Measurements from ENCODE around the gene IMMP1L.
"Not testable (repeated sequence)": the region's sequence is repeated elsewhere in the genome, so short reads cannot be mapped to it uniquely, and the experiment has no call there.

IMMP1L gene, protein sequence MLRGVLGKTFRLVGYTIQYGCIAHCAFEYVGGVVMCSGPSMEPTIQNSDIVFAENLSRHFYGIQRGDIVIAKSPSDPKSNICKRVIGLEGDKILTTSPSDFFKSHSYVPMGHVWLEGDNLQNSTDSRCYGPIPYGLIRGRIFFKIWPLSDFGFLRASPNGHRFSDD

DNA sequence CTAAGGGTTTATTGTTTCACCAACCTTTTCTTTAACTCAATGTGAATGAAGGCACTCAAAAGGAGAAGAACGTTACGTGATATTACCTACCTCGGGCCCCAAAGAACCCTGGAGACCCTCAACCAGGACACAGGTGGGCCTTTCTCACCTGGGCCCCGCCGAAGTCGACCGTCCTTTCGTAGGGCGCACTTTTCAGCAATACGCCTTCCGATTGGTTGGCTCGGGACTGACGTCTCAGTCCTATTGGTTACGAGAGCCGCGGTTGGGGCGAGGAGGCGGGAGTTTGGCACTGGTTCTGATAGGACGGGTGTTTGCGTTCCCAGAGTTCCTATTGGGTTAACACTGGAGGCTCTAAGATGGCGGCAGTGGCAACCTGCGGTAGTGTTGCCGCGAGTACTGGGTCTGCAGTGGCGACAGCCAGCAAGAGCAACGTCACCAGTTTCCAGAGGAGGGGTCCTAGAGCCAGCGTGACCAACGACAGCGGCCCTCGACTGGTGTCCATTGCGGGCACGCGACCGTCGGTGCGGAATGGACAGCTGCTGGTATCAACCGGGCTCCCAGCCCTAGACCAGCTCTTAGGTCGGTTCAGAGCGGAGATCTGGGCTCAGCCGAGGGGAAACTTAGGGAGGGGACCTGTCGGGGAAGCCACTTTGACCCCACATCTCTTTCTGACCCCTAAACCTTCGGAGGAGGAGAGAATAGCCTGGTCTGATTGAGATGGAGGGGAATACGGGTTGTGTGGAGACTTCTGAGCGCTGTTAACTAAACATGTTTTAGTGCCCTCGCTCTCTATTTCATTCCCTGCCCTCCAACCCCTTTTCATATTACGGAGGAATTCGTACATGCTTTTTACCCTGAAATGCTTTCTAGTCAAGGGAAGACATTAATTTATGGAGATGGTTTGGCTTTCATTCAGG lies at the start of gene IMMP1L, which contains the start of gene ELP4:
Gene IMMP1L (minus strand): TSS at position 194 of the 917 bp plus-strand sequence. CDS start 46,346 bp downstream, outside the sequence.
Gene ELP4 (plus strand): TSS at position 339 of the 917 bp plus-strand sequence. CDS start 18 bp downstream, at position 357.
- DNase-seq = peak; percentile 96

- no peak for DNase-seq
These were observed 48.6 kb upstream of the IMMP1L start for GRCh38 chr11:31558001-31558400.

DNA sequence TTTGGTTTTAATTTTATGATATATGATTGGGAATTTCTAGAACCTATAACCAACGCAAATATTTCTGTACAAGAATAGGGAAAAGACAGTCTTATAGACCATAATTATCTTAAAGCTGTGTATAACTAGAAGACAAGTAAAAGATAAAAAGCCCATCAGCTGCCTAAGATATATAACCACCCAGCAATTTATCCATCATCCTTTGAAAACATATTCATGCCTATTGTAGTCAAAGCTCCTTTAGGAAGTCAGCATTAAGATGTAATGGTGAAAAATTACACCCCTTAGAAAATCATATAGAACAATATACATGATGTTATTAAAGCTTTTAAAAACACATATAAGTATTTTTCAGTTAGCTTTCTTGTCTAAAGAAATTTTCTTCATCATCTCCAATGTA lies 46.5 kb upstream of the IMMP1L start:
- no peak for DNase-seq

- no peak for DNase-seq
These were observed 33.4 kb upstream of the IMMP1L start for GRCh38 chr11:31542862-31543261.

DNA sequence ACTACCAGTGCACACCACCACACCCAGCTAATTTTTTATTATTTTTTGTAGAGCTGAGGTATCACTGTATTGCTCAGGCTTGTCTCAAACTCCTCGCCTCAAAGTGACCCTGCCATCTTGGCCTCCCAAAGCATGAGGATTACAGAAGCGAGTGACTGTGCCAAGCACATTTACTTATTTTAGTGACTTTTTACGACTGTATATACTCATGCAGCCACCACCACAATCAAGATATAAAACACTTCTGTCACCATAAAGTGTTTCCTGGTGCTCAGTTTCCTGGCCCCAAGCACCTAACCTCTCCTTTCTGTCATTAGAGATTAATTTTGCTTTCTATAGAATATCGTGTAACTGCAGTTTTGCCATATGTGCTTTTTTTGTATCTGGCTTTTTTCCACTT lies 26.1 kb upstream of the IMMP1L start:
- no peak for DNase-seq

DNA sequence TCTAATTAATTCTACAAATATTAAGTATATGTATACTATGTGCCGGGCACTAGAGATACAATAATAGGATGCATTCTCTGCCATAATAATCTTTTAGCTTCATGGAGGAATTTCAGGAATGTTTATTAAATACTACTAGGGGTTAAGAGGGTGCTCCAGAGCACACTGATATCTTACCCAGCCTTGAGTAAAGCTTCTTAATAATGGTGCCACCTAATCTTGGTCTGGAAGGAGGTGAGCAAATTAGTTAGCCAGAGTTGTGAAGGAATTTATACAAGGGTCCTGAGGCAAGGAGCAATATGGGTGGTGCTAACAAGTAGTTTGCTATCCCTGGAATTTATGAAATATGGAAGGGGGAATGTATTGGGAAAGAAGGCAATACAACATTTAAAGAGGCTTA lies 21.9 kb upstream of the IMMP1L start:
- no peak for DNase-seq

DNA sequence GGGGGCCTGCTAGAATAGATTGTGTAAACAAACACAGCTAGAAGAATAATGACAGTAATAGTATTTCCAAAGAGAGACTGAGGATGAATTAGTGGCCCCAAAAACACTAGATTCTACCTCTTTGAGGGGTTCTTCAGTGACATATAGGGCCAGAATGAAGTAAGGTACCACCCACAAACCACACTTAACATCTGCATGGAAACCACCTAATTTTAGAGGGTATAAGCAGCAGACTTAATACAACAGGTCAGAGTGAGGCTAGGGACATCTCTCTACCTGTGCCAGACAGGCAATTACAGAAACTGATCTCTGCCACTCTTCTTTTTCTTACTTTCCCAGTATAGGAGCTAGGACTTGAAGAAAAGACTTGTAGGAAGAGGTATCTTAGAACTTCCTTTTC lies 20.3 kb upstream of the IMMP1L start:
- no peak for DNase-seq

- no peak for DNase-seq
These were observed 19.8 kb upstream of the IMMP1L start for GRCh38 chr11:31529189-31529588.

DNA sequence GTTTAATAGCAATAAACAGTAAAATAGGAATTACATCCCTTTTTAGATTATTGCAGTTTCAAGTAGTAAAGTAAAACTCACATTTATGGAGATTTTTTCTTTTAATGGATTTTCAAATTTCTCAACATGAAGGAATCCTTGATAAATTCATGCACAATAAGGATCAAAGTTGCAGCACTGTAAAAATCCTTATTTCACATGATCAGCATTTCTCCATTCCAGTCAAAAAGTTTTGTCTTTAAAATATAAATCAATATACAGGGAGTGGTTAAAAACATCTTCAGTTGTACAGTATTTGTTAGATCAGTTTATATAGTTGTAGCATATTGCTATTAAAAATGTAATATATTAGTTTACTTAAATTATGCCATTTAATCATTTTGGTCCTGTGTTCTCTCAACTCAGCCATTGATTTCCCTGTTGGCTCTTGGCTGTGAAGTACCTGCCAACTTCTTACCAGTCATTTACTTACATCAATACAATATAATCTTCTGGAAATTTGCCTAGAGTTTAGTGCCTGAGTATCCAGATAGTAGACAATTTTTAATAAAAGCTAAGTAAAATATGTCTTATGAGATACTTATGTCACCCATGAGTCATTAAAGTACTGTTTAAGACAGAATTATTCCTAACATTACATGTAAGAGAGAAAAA lies 12.2 kb upstream of the IMMP1L start:
- DNase-seq = no peak

DNA sequence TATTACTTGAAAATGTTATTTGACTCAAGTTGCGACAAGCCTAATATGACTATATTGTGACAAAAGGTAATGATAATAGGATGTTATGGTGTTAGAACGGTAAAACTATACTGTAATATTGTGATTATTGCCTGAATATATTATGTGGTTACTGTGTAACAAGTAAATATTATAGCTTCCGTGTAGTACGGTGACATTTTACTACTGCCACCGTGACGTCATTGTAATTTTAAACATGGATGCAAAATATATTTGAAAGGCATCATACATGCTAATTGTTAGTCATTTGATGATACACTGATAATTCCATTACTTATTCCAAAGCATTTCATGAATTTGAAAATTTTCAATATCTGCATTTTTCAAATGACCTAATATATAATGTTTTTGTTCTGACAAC lies 2.7 kb upstream of the IMMP1L start:
- DNase-seq = no peak

DNA sequence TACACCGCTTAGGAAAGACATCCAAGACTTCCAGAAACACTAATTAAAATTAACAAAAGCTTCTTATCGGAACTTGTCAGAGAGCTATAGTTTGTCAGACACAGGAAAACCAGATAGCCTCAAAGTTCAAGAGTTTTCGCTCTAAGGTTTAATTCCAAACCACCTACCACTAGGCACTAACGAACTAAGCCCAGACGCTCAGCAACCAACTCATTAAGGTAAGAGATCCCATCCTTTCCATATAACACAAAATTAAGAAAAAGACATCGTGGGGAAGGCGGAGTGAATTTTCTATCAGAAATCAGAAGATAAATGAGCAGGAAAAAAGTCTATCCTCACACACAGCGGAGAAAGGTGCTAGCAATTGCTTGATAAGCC lies 382 bp downstream of the IMMP1L start:
- DNase-seq = peak; percentile 14

DNA sequence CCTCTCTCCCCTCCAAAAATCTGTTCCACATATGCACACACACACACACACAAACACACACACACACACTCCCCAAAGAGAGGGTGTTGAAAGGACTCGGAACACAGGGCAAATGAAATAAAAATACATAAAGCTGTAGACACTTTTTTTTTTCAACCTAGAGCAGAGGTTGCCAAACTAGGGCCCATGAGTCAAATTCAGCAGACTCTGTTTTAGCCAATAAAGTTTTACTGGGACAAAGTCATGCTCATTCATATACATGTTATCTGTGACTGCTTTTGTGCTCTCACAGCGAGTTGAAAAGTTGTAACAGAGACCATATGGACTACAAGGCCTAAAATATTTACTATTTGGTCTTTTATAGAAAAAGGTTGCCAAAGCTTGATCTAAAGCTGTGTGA lies 8.9 kb downstream of the IMMP1L start:
- no peak for DNase-seq

DNA sequence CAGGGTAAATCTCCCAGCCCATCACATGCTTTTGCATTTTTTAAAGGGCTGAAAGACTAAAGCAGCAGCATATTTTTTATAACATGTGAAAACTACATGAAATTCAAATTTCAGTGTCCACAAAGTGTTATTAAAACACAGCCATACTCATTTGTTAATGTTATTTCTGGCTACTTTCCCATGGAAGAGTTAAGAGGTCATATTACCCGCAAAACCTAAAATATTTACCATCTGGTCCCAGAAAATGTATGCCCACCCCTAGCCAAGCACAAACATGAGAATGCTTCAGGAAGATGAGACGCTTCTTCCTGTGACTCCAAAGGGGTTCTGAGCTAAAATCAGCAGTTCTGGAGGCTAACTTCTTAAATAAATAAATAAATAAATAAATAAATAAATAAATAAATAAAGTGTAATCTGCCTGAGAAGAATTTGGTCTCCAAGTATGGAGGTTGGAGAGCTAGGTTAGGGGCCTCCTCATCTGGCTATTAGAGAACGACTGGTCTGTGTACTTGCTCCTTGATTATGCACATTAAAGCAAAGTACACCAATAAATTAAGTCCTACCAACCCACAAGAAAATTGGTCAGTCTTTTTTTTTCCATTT lies 9.7 kb downstream of the IMMP1L start:
- DNase-seq = no peak

DNA sequence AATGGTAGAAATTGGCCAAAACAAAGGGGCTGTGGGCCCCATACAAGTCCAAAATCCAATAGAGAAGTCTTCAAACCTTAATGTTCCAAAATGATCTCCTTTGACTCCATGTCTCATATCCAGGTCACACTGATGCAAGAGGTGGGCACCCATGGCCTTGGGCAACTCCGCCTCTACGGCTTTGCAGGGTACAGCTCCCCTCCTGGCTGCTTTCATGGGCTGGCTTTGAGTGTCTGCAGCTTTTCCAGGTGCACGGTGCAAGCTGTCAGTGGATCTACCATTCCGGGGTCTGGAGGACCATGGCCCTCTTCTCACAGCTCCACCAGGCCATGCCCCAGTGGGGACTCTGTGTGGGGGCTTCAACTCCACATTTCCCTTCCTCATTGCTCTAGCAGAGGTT lies 15.7 kb downstream of the IMMP1L start:
- not testable (repeated sequence) for DNase-seq

DNA sequence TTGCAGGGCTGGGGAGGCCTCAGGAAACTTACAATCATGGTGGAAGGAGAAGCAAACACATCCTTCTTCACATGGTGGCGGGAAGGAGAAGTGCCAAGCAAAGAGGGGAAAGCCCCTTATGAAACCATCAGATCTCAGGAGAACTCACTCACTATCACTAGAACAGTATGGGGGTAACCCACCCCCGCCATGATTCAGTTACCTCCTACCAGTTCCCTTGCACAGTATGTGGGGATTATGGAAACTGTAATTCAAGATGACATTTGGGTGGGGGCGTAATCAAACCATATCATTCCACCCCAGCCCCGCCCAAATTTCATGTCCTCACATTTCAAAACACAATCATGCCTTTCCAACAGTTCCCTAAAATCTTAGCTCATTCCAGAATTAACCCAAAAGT lies 16.2 kb downstream of the IMMP1L start:
- DNase-seq = no peak

- no peak for DNase-seq
These were observed 17.0 kb downstream of the IMMP1L start for GRCh38 chr11:31492320-31492913.

DNA sequence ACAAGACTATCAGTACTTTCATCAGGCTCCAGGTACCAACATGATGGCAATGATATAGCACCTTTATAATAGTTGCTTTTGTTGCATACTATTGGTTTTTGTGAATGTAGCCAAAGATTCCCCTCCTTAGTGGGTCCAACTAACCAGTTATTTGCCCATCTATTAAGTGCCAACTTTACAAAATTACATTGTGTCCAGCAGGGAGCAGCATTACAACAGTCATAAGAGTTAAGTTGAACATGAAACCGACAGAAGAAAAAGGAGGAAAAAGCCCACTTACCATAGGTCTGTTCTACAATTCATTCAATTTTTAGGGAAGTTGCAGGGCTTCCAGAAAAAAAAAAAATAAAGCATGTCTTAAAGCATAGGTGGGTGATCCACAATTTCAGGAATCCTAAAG lies 21.6 kb downstream of the IMMP1L start:
- DNase-seq = peak; percentile 22

- DNase-seq = no peak
These were observed 24.9 kb downstream of the IMMP1L start for GRCh38 chr11:31484497-31484896.

- DNase-seq = no peak
These were observed 28.5 kb downstream of the IMMP1L start for GRCh38 chr11:31480930-31481329.

DNA sequence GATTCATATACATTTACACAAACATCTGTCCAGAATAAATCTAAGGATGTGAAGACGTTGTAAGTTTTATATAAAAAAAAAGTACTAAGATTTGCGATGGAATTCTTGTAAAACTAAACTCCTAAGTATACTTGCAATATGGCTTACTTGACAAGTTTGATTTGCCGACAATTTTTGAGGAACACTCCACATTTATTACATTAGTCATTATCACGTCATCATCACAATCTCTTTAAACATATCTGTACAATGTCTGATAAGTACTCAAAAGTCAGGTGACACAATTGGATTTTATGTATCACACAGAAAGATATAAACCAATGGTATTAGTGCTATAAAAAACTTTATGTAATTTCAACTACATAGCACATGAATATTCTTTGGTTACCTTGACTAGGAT lies 30.4 kb downstream of the IMMP1L start:
- DNase-seq = no peak

DNA sequence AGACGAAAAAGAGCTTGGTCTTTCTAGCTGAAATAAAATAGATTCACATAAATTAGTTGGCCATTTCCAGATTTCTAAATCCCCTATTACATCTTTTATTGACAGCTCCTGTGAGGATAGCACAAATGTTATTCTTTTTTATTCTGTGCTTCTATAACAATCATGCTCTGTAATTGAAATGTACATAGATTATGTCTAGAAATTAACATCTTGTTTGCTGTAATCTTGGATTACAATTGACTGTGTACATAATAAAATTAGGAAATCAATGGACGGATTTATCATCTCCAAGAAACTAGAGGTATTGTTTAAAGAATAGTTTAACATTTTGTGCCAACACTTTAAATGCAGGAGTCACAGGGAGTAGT lies 31.2 kb downstream of the IMMP1L start:
- no peak for DNase-seq

DNA sequence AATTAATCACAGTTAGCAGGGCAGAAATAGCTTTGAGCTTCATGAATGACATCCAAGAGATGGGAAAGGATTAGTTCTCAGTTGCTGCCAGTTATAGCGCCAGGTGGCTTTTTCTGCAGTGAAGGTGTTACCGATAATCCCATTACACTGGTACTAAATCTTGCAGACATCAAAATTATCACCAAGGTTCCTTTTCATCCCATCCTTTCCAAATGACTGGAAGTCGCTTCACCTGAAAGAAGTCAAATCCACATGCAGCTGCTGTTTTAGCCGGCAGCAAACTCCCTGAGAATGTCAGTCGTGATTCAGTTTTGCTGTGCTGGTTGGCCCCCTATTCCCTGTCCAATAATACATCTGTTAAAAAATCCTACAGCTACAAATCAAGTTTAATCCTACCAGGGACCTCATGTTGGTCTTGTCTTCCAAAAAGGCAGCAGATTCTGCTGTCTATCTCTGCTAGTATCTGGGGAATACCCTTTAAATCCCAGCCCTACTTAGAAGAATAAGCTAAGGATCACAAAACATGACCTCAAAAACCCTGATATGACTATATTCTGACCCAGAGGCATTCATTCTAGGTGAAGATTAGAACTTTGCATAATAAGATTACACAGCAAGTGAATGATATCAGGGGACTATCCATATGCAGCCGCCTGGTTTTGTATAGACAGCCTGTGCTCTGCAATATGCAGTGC lies 31.7 kb downstream of the IMMP1L start:
- DNase-seq = no peak
